GM23338 (cell line): ENCODE results near the gene ARHGDIA. TPM values are rescaled to one million over a fixed set of nuclear protein-coding genes. Genes with fewer than 3 reads are reported as not detected.

Source experiments
- ATAC-seq: fragments of 200-7000 bp; cut with Tn5 transposase; 3 replicates; pipeline ENCODE4 v1.9.1; 2020
- DNase-seq: peaks from one replicate; pipeline ENCODE4 v3.0.0-alpha.2; 2015; ENCODE audit warnings: low spot score
- H2AFZ ChIP-seq: fragments of 200-600 bp; sonication (generic); 2 replicates; pipeline ENCODE4 v1.8.0; 2016; ENCODE audit warnings: antibody characterized with exemption, mild to moderate bottlenecking, moderate library complexity
- H3F3A ChIP-seq: fragments of 200-600 bp; sonication (generic); replicated peaks from 2 replicates; pipeline ENCODE4 v1.8.0; 2017; ENCODE audit warnings: antibody characterized with exemption, mixed run types, low read depth
- H3K27ac ChIP-seq: fragments of 200-600 bp; sonication (generic); 2 replicates; pipeline ENCODE4 v1.6.1; 2016; ENCODE audit warnings: low read depth
- H3K27me3 ChIP-seq: fragments of 200-600 bp; sonication (generic); 2 replicates; pipeline ENCODE4 v1.8.0; 2016; ENCODE audit warnings: mild to moderate bottlenecking, mixed run types, moderate library complexity; ENCODE audit not compliant: insufficient read depth
- H3K36me3 ChIP-seq: fragments of 200-600 bp; sonication (generic); 2 replicates; pipeline ENCODE4 v1.8.0; 2016; ENCODE audit warnings: mild to moderate bottlenecking; ENCODE audit not compliant: insufficient read depth
- H3K4me1 ChIP-seq: fragments of 200-600 bp; sonication (generic); 2 replicates; pipeline ENCODE4 v1.8.0; 2016; ENCODE audit warnings: mild to moderate bottlenecking, moderate library complexity; ENCODE audit not compliant: insufficient read depth
- H3K4me2 ChIP-seq: fragments of 200-600 bp; sonication (generic); 2 replicates; pipeline ENCODE4 v1.7.1; 2017; ENCODE audit warnings: mixed run types
- H3K4me3 ChIP-seq: fragments of 200-600 bp; sonication (generic); 2 replicates; pipeline ENCODE4 v1.6.1; 2016; ENCODE audit warnings: mixed run types
- H3K79me2 ChIP-seq: fragments of 200-600 bp; sonication (generic); replicated peaks from 2 replicates; pipeline ENCODE4 v1.8.0; 2017; ENCODE audit warnings: mild to moderate bottlenecking; ENCODE audit not compliant: insufficient read depth
- H3K9me2 ChIP-seq: fragments of 200-600 bp; sonication (generic); 2 replicates; pipeline ENCODE4 v1.8.0; 2017; ENCODE audit not compliant: insufficient read depth
- H4K20me1 ChIP-seq: fragments of 200-600 bp; sonication (generic); replicated peaks from 2 replicates; pipeline ENCODE4 v1.8.0; 2017; ENCODE audit warnings: mild to moderate bottlenecking; ENCODE audit not compliant: insufficient read depth
- H3K27ac Mint-ChIP-seq: 2 replicates; pipeline ENCODE4 v1.8.0; 2020; ENCODE audit warnings: inconsistent platforms, mild to moderate bottlenecking, moderate library complexity, mixed read lengths
- H3K27me3 Mint-ChIP-seq: 3 replicates; pipeline ENCODE4 v1.8.0; 2022; ENCODE audit warnings: low read depth, mild to moderate bottlenecking, moderate library complexity, mixed read lengths, inconsistent platforms; ENCODE audit not compliant: insufficient read depth, poor library complexity
- H3K36me3 Mint-ChIP-seq: 3 replicates; pipeline ENCODE4 v1.8.0; 2021; ENCODE audit warnings: low read depth, mild to moderate bottlenecking, inconsistent platforms, moderate library complexity, mixed read lengths
- H3K4me1 Mint-ChIP-seq: 3 replicates; pipeline ENCODE4 v1.8.0; 2020; ENCODE audit warnings: mild to moderate bottlenecking, inconsistent platforms, mixed read lengths
- H3K4me3 Mint-ChIP-seq: 3 replicates; pipeline ENCODE4 v1.8.0; 2021; ENCODE audit warnings: moderate library complexity, mild to moderate bottlenecking, inconsistent platforms, mixed read lengths
- H3K9me3 Mint-ChIP-seq: 3 replicates; pipeline ENCODE4 v1.8.0; 2020; ENCODE audit warnings: moderate library complexity, mild to moderate bottlenecking, inconsistent platforms, mixed read lengths
- CREB1 ChIP-seq: fragments of 250-450 bp; sonication (Bioruptor Pico); IDR thresholded peaks from 2 replicates; pipeline ENCODE4 v1.5.0; 2020; ENCODE audit warnings: low read depth, mild to moderate bottlenecking, moderate library complexity
- CTCF ChIP-seq, 2 experiments: fragments of 200-600 bp in 1 of 2; sonication (generic) in 1 of 2; conservative IDR thresholded peaks; 2 replicates each; pipeline versions ENCODE4 v1.5.1 to v1.6.1; 2016 to 2017; ENCODE audit warnings: antibody characterized with exemption in 2 of 2, low read depth in 2 of 2, mild to moderate bottlenecking in 2 of 2, moderate library complexity in 1 of 2
- EZH2 ChIP-seq: fragments of 200-600 bp; sonication (generic); IDR thresholded peaks from one replicate; pipeline ENCODE4 v1.8.0; 2017; ENCODE audit warnings: antibody characterized with exemption, mild to moderate bottlenecking, low read depth; ENCODE audit not compliant: unreplicated experiment
- EZH2phosphoT487 ChIP-seq: fragments of 200-600 bp; sonication (generic); IDR thresholded peaks from one replicate; pipeline ENCODE4 v1.8.1; 2018; ENCODE audit warnings: antibody characterized with exemption; ENCODE audit not compliant: unreplicated experiment
- JUNB ChIP-seq: IDR thresholded peaks from one replicate; pipeline ENCODE4 v1.6.1; 2016; ENCODE audit warnings: antibody characterized with exemption; ENCODE audit not compliant: unreplicated experiment
- REST ChIP-seq: IDR thresholded peaks from one replicate; pipeline ENCODE4 v1.6.1; 2018; ENCODE audit warnings: antibody characterized with exemption; ENCODE audit not compliant: unreplicated experiment
- STAT1 ChIP-seq: IDR thresholded peaks from one replicate; pipeline ENCODE4 v1.6.1; 2016; ENCODE audit warnings: antibody characterized with exemption; ENCODE audit not compliant: unreplicated experiment
- ZNF114 ChIP-seq: fragments of 250-450 bp; sonication (Bioruptor Pico); IDR thresholded peaks from 2 replicates; pipeline ENCODE4 v1.5.0; 2020; ENCODE audit warnings: mild to moderate bottlenecking, moderate library complexity
- ZNF462 ChIP-seq: fragments of 250-450 bp; sonication (Bioruptor Pico); IDR thresholded peaks from 2 replicates; pipeline ENCODE4 v1.5.0; 2020; ENCODE audit warnings: mild to moderate bottlenecking, moderate library complexity
- polyA plus RNA-seq: library from polyadenylated mRNA; unstranded; fragments of >200 nt; fragmentation: Nextera tagmentation; extraction: Ambion mirVana; gene quantifications from 2 replicates; pipeline ENCODE4 v1.2.1, GENCODE V29; 2016
- total RNA-seq: library from RNA; depleted of rRNA; stranded (reverse); fragments of >200 nt; shearing (Covaris generic); gene quantifications from 2 replicates; pipeline ENCODE4 v1.2.3, GENCODE V29; 2014
- TF ChIP-seq, protein P1 (sequence below): IDR thresholded peaks from 2 replicates; pipeline ENCODE4 v1.6.1; 2016; ENCODE audit warnings: antibody characterized with exemption

ARHGDIA gene
- total and polyA plus RNA-seq, 2 experiments from 2014 or later: 125 to 140 TPM

- TF ChIP-seq ZNF462 (CRISPR knock-in tag): no peak
- no peak for TF ChIP-seq ZNF114 (CRISPR knock-in tag)
- TF ChIP-seq EZH2phosphoT487: no peak
- TF ChIP-seq STAT1: no peak
- no peak for TF ChIP-seq JUNB
- TF ChIP-seq CREB1 (CRISPR knock-in tag): no peak
These were observed 19.7 kb downstream of the ARHGDIA start (continued) for GRCh38 chr17:81851423-81851822.

DNA sequence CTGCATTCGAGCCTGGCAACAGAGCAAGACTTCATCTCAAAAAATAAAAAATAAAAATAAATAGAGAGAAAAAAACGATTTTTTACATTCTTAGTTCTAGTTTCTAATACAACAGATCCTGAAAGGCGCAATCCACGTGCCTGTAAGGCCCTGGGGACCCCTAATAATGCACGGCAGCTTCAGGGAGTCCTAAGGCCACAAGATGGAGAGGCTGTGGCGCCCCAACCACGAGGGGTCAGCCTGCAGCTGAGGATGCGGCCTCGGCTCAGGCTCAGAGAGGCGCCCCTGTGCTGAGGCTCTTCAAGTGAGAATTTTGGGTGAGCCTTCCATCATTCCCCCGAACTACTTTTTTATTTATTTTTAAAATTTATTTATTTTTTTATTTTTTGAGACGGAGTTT lies 21.7 kb downstream of the ARHGDIA start:
- Mint-ChIP-seq H3K27me3 (peaks cover 2% of the 10 kb centered on the region), H3K27ac (no peak overlapping the region), H3K9me3 (no peaks in the 10 kb centered on the region), H3K4me3 (no peak overlapping the region), H3K4me1 (no peaks in the 10 kb centered on the region), H3K36me3 (peaks cover 60% of the 10 kb centered on the region)
- no peaks in the 10 kb centered on the region for H3K4me1 ChIP-seq
- ATAC-seq (no peak), DNase-seq (no peak)
- H3K27ac ChIP-seq: no peak overlapping the region
- no peaks in the 10 kb centered on the region for H3K9me2 ChIP-seq
- H3K36me3 ChIP-seq: peaks cover 14% of the 10 kb centered on the region; the same call in 1 of the 2 replicates
- H2AFZ ChIP-seq: no peak overlapping the region
- H3K79me2 ChIP-seq: 0 out of 2 replicates have a peak, but pooled peaks cover 9% of the 10 kb centered on the region
- peaks cover 14% of the 10 kb centered on the region for H4K20me1 ChIP-seq
- TF ChIP-seq, protein P1, sequence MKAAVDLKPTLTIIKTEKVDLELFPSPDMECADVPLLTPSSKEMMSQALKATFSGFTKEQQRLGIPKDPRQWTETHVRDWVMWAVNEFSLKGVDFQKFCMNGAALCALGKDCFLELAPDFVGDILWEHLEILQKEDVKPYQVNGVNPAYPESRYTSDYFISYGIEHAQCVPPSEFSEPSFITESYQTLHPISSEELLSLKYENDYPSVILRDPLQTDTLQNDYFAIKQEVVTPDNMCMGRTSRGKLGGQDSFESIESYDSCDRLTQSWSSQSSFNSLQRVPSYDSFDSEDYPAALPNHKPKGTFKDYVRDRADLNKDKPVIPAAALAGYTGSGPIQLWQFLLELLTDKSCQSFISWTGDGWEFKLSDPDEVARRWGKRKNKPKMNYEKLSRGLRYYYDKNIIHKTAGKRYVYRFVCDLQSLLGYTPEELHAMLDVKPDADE: no peak
- TF ChIP-seq REST (no peak), CTCF (conservative IDR thresholded peaks at IDR 0.05; ENCODE audit: low read depth in 2 of 2) (peak in 1 of 2 experiments; percentile 18; a peak in 1 of 4 replicates), JUNB (no peak), EZH2 (no peak)
- H3K4me2 ChIP-seq: no peak overlapping the region
- H3F3A ChIP-seq: peaks cover 8% of the 10 kb centered on the region; the same call in 1 of the 2 replicates
- no peaks in the 10 kb centered on the region for H3K27me3 ChIP-seq
- H3K4me3 ChIP-seq: no peak overlapping the region
